ENCODE results near the gene ZNF382.

DNA sequence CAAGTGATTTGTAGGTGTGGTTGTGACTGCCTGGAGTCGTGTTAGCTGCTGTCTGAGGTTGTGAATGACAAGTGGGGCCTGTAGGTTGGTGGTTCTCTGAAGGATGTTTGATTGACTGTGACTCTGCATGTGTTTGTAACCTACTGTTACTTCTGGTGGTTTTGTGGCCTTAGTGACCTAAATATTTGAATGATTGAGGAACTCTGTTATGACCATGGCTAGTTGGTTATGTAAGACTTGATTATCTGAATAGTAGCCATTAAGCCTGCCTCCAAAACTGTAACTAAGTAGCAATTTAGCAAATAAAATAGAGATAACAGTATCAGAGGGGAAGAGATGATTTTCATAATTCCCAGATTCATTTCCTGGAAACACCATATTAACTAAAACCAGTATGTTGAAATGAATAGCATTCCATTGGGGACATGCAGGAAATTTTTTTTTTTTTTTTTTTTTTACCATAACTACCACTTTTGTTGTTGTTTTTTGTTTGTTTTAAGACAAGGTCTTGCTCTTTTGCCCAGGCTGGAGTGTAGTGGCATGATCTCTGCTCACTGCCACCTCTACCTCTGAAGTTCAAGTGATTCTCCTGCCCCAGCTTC, 865 bp downstream of the ZNF382 start:
- TF ChIP-seq POLR2A (IDR thresholded peaks at IDR 0.05) (no peak), EP300 (IDR thresholded peaks at IDR 0.05) (no peak), POLR2AphosphoS5 (IDR thresholded peaks at IDR 0.05) (no peak)
- TF ChIP-seq, protein P1, sequence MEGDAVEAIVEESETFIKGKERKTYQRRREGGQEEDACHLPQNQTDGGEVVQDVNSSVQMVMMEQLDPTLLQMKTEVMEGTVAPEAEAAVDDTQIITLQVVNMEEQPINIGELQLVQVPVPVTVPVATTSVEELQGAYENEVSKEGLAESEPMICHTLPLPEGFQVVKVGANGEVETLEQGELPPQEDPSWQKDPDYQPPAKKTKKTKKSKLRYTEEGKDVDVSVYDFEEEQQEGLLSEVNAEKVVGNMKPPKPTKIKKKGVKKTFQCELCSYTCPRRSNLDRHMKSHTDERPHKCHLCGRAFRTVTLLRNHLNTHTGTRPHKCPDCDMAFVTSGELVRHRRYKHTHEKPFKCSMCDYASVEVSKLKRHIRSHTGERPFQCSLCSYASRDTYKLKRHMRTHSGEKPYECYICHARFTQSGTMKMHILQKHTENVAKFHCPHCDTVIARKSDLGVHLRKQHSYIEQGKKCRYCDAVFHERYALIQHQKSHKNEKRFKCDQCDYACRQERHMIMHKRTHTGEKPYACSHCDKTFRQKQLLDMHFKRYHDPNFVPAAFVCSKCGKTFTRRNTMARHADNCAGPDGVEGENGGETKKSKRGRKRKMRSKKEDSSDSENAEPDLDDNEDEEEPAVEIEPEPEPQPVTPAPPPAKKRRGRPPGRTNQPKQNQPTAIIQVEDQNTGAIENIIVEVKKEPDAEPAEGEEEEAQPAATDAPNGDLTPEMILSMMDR (IDR thresholded peaks at IDR 0.05), result no peak
